ENCODE results near the gene DRG2. TPM values are rescaled to one million over a fixed set of nuclear protein-coding genes. Genes with fewer than 3 reads are reported as not detected.

The DRG2 gene
- total RNA-seq, 4 donors from 2014 or later, result 31.6 to 38.1 (median 37.3) TPM

DNA sequence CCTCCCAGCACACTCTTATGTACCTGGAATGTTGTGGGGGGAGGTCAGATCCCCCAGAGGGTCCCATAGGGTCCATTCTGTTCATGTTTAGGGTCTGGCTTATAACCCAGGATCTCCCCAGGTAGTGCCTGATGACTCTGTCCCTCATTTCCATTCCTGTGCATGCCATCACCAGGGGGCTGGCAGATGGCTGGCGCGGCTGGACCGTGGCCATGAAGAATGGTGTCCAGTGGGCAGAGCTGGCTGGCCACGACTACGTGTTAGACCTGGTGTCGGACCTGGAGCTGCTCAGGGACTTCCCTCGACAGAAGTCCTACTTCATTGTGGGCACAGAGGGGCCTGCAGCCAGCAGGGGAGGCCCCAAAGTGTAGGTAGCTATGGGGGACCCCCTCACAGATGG, 60.8 kb downstream of the DRG2 start:
- no peak for ATAC-seq (ENCODE audit: low FRiP score)

DNA sequence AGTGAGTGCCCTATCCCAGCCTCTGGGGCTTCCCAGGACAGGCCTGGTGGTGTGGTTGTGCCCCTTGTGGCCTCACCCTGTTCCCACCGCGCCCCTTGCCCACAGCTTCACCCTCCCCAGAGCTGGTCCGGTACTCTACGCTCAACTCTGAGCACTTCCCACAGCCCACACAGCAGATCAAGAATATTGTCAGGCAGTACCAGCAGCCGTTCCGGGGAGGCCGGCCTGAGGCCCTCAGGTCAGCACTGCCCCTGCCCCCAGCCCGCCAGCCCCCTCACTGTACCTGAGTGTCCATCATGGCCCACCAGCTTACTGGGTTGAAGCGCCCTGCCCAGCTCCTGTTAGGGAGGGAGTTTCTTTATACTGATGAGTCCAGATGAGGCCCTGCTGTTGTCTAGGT, 63.5 kb downstream of the DRG2 start:
- ATAC-seq (ENCODE audit: low FRiP score) (no peak), DNase-seq (ENCODE audit: low spot score) (no peak)
- TF ChIP-seq, protein P1, sequence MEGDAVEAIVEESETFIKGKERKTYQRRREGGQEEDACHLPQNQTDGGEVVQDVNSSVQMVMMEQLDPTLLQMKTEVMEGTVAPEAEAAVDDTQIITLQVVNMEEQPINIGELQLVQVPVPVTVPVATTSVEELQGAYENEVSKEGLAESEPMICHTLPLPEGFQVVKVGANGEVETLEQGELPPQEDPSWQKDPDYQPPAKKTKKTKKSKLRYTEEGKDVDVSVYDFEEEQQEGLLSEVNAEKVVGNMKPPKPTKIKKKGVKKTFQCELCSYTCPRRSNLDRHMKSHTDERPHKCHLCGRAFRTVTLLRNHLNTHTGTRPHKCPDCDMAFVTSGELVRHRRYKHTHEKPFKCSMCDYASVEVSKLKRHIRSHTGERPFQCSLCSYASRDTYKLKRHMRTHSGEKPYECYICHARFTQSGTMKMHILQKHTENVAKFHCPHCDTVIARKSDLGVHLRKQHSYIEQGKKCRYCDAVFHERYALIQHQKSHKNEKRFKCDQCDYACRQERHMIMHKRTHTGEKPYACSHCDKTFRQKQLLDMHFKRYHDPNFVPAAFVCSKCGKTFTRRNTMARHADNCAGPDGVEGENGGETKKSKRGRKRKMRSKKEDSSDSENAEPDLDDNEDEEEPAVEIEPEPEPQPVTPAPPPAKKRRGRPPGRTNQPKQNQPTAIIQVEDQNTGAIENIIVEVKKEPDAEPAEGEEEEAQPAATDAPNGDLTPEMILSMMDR (IDR thresholded peaks at IDR 0.05), result no peak

More for the DNA sequence above, 60.8 kb downstream of the DRG2 start:
- TF ChIP-seq, protein P1 (IDR thresholded peaks at IDR 0.05), result no peak
- no peak for DNase-seq (ENCODE audit: low spot score)

GRCh38 chr17:18155179-18155578, 67.4 kb downstream of the DRG2 start:
- TF ChIP-seq, protein P1 (IDR thresholded peaks at IDR 0.05), result no peak
- no peak for ATAC-seq (ENCODE audit: low FRiP score)
- DNase-seq (ENCODE audit: low spot score), result no peak

- TF ChIP-seq, protein P1 (IDR thresholded peaks at IDR 0.05), result no peak
- ATAC-seq (ENCODE audit: low FRiP score) (no peak), DNase-seq (ENCODE audit: low spot score) (no peak)
These were observed 68.6 kb downstream of the DRG2 start for GRCh38 chr17:18156171-18156975.

DNA sequence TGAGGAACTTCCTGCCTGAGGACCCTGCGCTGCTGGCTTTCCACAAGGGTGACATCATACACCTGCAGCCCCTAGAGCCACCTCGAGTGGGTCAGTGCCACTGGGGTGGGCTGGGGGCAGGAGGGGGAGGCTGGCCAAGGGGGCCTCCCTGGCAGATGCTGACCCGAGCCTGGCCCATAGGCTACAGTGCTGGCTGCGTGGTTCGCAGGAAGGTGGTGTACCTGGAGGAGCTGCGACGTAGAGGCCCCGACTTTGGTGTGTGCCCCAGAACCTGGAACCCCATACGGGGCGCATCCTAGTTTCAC, 69.2 kb downstream of the DRG2 start:
- TF ChIP-seq, protein P1 (IDR thresholded peaks at IDR 0.05), result no peak
- DNase-seq (ENCODE audit: low spot score) (no peak), ATAC-seq (ENCODE audit: low FRiP score) (no peak)

Other genes with a start within 250 kb of the DRG2 start
- gene TOM1L2, start 115.5 kb upstream of the DRG2 start, total RNA-seq, result 10 to 100 TPM; 25.9 to 30.3 (median 27.6) TPM
- 1 to 10 TPM in 3 of 4 donors, under 1 TPM in 1; 0.60 to 4.6 (median 1.9) TPM for gene DRC3, start 115.1 kb upstream of the DRG2 start, total RNA-seq
- gene ATPAF2, start 48.8 kb upstream of the DRG2 start, total RNA-seq, result 10 to 100 TPM in 2 of 4 donors, 1 to 10 TPM in 2; 9.5 to 18.4 (median 13.1) TPM
- gene GID4, start 48.5 kb upstream of the DRG2 start, total RNA-seq, result 10 to 100 TPM in 3 of 4 donors, 1 to 10 TPM in 1; 9.8 to 20.2 (median 10.5) TPM
- 1 to 10 TPM in 3 of 4 donors, under 1 TPM in 1; 0.31 to 3.9 (median 2.0) TPM for gene MYO15A, start 20.8 kb downstream of the DRG2 start, total RNA-seq
- gene ALKBH5, start 95.9 kb downstream of the DRG2 start, total RNA-seq, result 10 to 100 TPM; 77.0 to 80.7 (median 80.3) TPM
- 10 to 100 TPM; 10.2 to 24.0 (median 13.2) TPM for gene LLGL1, start 137.7 kb downstream of the DRG2 start, total RNA-seq
- 100 to 1,000 TPM; 198 to 328 (median 324) TPM for gene FLII, start 170.8 kb downstream of the DRG2 start, total RNA-seq
- 1 to 10 TPM; 2.9 to 9.5 (median 5.7) TPM for gene MIEF2, start 172.7 kb downstream of the DRG2 start, total RNA-seq
- 10 to 100 TPM; 23.6 to 80.5 (median 47.5) TPM for gene TOP3A, start 227.0 kb downstream of the DRG2 start, total RNA-seq
- 10 to 100 TPM; 11.4 to 21.4 (median 14.3) TPM for gene SMCR8, start 227.3 kb downstream of the DRG2 start, total RNA-seq